ENCODE data around the gene PMEPA1.
A peak's percentile ranks its signal among the peaks of the same experiment; 100 is the strongest.
"Not testable (repeated sequence)": the region's sequence is repeated elsewhere in the genome, so short reads cannot be mapped to it uniquely, and the experiment has no call there.

Gene PMEPA1

DNA sequence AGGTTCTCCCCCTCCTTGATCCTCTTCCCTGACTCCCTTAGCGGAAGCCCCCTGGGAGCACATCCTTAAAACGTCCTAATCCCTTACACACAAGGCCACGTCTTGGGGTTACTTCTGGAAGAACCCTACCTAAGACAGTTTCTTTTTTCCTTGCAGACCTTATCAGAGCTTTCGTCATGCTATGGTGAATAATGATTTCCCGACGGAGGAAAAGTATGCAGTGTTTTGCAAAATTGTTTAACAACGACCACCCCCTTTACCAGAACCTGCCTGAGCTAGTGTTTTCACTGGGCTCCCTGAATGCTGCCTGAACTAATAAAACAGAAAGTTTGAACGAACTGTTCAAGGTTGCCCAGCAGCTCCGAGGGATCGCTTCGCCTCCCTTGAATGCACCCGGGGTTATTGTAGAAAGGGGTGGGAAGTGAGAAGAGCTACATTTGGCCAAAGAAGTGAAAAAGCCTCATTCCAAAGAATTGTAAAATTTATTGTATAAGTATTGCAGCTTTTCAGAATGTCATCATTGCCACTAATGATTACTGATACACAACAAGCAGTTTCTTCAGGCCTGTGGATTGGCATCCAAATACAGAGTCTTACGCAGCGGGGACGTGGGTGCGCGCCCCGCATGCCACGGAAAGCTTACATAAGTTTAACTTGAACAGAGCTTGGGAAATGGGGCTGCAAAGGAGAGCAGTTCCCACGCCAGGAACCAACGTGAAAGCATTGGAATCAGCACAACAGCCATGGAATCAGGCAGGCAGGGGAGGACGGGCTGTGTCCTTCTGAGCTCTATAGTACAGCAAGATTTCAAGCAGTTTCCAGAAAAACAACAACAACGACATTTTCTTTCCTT lies 61.7 kb downstream of the PMEPA1 start:
- DNase-seq: no peak

- DNase-seq: no peak
Measured at GRCh38 chr20:57647006-57647932, 62.5 kb downstream of the PMEPA1 start.

DNA sequence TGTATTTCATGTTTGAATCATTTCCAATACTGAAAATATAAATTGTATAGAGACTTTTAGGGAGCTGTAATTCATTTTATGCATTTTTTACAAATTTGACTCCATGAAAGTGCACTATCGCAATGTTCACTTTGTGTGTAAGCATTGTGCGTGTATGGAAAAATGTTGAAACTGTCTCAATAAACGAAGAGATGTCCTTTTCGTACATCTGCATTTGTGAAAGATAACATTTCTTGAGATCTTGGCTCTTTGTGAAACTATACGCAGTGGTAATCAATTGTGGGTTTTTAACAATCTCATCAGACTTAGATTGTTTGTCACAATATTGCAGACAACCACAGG lies 70.9 kb downstream of the PMEPA1 start:
- no peak for DNase-seq

DNA sequence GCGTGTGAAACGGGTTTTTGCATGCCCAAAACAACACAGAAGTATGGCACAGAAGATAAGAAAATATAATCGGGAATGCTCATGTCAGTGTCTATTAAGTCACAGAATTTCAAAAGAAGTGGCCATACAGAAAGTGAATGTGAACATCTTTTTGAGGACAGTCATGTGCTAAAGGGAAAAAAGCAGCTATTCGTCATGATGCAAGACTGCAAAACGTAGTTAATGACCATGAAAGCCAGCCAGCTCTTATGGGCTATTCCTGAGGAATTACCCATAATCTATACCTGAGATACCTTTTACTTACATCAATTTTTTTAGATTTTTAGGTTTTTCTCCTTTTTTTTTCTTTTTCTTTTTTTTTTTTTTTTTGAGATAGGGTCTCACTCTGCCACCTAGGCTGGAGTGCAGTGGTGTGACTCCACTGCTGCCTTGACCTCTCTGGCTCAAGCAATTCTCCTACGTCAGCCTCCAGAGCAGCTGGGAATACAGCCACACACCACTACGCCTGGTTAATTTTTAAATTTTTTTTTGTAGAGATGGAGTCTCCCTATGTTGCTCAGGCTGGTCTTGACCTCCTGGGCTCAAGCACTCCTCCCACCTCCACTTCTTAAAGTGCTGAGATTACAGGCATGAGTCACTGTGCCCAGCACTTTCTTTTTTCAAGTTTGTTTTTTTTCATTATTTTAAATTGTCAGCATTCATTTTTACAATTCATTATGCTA lies 71.5 kb downstream of the PMEPA1 start:
- no peak for DNase-seq

- DNase-seq: peak; percentile 54
Measured at GRCh38 chr20:57633945-57634491, 75.8 kb downstream of the PMEPA1 start.

- DNase-seq: no peak
Measured at GRCh38 chr20:57632286-57632685, 77.5 kb downstream of the PMEPA1 start.

DNA sequence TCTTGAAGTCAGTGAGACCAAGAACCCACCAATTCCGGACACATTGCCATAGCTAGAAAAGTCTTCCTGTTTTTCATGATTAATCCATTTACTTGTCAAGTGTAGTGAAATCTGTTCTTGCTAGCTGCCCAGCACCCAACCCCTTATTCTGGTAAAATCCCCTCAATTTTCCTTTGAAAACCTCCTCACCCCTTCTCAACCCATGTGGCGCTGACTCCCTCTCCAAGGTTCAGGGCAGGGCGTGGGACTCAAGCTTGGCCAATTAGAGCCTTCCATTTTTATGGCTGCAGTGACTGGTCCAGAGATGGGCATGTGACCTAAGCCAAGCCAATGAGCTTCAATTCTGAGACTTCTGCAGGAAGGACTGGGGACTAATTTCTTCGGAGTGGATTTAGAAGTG lies 79.8 kb downstream of the PMEPA1 start:
- DNase-seq: peak; percentile 30

DNA sequence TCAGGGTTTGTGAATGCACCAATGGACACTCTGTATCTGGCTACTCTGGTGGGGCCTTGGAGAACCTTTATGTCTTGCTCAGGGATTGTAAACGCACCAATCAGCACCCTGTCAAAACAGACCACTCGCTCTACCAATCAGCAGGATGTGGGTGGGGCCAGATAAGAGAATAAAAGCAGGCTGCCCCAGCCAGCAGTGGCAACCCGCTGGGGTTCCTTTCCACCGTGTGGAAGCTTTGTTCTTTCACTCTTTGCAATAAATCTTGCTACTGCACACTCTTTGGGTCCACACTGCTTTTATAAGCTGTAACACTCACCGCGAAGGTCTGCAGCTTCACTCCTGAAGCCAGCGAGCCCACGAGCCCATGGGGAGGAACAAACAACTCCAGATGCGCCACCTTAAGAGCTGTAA lies 80.3 kb downstream of the PMEPA1 start:
- DNase-seq: peak; percentile 43

GRCh38 chr20:57628962-57629308 lies 80.9 kb downstream of the PMEPA1 start:
- DNase-seq: not testable (repeated sequence)

- DNase-seq: peak; percentile 72
Measured at GRCh38 chr20:57628047-57628961, 81.5 kb downstream of the PMEPA1 start.

GRCh38 chr20:57627339-57627738 lies 82.5 kb downstream of the PMEPA1 start:
- DNase-seq: no peak

DNA sequence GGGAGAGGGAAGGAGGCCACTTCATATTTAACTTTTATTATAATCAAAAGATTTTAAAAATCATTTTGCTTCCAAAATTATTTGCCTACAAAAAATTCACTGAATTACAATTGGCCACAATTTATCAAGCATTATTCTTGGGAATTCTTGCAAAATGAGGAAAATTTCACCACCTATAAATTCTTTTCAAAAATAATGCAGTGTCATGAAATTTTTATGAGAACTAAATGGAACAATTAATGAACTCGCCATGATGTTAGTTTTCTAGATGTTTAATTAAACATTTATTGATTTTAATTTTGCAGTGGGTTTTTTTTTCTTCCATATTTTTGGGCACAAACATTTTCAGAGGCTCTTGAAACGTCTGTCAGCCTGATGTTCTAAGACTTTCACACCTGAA lies 83.8 kb downstream of the PMEPA1 start:
- no peak for DNase-seq

- no peak for DNase-seq
Measured at GRCh38 chr20:57625181-57625958, 84.4 kb downstream of the PMEPA1 start.

GRCh38 chr20:57624124-57624523 lies 85.7 kb downstream of the PMEPA1 start:
- DNase-seq: no peak

DNA sequence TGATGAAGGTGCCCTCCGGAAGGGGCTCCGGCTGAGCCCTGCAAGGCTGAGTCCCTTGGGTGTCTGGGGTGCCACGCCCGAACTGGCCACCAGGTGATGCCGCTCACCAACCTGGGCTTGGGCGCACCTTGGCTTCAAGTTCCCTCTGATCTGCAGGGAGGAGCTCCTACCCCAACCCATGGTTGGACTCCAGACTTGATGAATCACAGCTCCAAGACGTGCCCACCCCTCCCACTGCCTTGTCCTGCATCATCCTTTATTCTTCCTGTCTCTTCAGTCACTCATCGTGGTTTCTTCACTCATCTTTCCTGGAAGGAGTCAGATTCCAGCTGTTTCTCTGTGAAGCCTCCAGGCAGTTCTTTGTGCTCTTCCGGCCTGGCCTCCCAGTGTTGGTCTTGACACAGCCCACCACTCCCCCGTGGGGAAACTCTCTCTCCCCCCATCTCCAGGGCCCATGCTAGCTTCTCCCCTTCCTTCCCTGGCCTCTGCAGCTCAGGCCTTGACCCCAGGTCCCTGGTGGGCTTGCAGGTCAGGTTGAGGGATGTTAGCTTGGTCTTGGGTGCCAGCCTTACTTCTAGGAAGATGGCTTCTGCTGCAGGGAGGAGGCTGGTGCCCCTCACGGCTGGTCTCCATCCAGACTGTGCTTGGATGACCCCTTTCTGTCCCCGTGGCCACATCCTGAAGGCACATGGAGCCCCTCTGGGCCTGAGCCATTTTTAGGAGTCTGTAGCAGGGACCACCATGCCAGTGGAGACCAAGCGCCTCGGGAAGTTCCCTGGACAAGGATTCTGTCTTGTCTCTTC lies 87.0 kb downstream of the PMEPA1 start:
- peak; percentile 76 for DNase-seq

GRCh38 chr20:57622201-57622570 lies 87.6 kb downstream of the PMEPA1 start:
- DNase-seq: no peak

DNA sequence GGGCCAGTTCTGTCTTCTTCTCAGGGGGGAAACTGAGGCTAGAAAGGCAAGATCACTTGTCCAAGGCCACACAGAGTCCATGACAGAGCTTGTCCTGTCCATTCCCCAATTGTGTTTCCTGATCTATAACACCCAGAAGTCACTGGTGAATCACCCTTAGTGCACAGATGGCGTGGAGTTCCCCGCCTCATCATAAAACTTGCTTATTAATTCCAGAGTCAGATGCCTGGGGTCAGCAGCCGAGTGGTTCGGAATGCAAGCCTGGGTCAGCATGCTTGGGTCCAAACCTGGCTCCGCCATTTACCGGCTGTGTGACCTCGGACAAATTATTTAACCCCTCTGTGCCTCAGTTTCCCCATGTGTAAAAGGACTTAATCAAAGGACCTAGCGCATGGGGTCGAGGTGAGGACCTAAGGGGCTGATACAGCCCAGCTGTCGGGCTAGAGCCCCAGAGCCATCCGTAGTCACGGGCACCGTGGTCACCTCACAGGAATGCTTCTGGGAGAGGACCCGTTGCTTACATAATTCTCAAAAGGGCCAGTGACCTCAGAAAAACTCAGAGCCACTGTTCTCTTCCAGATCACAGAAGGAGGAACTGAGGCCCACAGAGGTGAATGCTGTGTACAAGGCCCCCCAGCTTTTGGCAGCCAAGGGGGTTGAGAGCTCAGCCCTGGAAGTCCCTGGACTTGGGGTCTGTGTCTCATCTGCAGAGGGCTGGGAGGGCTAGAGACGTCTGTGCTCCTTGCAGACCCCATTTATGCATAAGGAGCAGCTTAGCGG lies 88.2 kb downstream of the PMEPA1 start:
- no peak for DNase-seq

DNA sequence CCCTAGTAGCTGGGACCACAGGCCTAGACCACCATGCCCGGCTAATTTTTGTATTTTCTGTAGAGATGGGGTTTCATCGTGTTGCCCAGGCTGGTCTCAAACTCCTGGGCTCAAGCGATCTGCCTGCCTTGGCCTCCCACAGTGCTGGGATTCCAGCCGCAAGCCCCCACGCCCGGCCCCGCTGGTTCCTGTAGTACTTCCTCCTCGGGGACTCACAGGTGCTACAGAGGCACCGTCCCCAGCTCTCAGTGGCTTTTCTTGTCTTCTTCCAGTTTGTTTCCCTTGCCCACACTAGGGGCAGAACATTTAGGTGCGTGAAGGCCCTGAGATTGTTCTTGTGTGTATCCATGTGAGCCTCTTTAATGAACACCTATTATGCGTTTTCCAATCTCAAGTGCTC lies 88.8 kb downstream of the PMEPA1 start:
- DNase-seq: no peak

- DNase-seq: peak; percentile 70
Measured at GRCh38 chr20:57620274-57620990, 89.4 kb downstream of the PMEPA1 start, which contains the start of gene ZBP1. Gene ZBP1, minus strand, starts transcription at chr20:57620426. Its CDS starts 131 bp downstream, at chr20:57620295.
